Smooth muscle cell (in vitro differentiated cells): ENCODE measurements around the gene SMIM27. TPM values are rescaled to one million over a fixed set of nuclear protein-coding genes. Genes with fewer than 3 reads are reported as not detected.
"Not testable (repeated sequence)": the region's sequence is repeated elsewhere in the genome, so short reads cannot be mapped to it uniquely, and the experiment has no call there.

Source experiments
- DNase-seq: peaks from one replicate; lab custom pipeline; 2025; ENCODE audit not compliant: unreplicated experiment; lab: John Stamatoyannopoulos, UW
- H2AFZ ChIP-seq: fragments of 200-600 bp; sonication (generic); 2 replicates; pipeline ENCODE4 v1.6.0; 2016; ENCODE audit warnings: antibody characterized with exemption, low read depth, mild to moderate bottlenecking
- H3F3A ChIP-seq: fragments of 200-600 bp; sonication (generic); 2 replicates; pipeline ENCODE4 v1.6.0; 2017; ENCODE audit warnings: antibody characterized with exemption, low read depth
- H3K27ac ChIP-seq: fragments of 200-600 bp; sonication (generic); 2 replicates; pipeline ENCODE4 v1.5.1; 2016; ENCODE audit warnings: low read depth, mild to moderate bottlenecking
- H3K27me3 ChIP-seq: fragments of 200-600 bp; sonication (generic); 2 replicates; pipeline ENCODE4 v1.6.1; 2016; ENCODE audit warnings: low read depth, mild to moderate bottlenecking
- H3K36me3 ChIP-seq: fragments of 200-600 bp; sonication (generic); 2 replicates; pipeline ENCODE4 v1.5.1; 2016; ENCODE audit warnings: low read depth
- H3K4me1 ChIP-seq: fragments of 200-600 bp; sonication (generic); 2 replicates; pipeline ENCODE4 v1.5.1; 2016; ENCODE audit warnings: low read depth
- H3K4me2 ChIP-seq: fragments of 200-600 bp; sonication (generic); 2 replicates; pipeline ENCODE4 v1.6.0; 2016; ENCODE audit warnings: mild to moderate bottlenecking
- H3K4me3 ChIP-seq: fragments of 200-600 bp; sonication (generic); 2 replicates; pipeline ENCODE4 v1.5.1; 2016; ENCODE audit warnings: mild to moderate bottlenecking
- H3K79me2 ChIP-seq: fragments of 200-600 bp; sonication (generic); 2 replicates; pipeline ENCODE4 v1.6.0; 2016; ENCODE audit warnings: low read depth, mild to moderate bottlenecking
- H3K9ac ChIP-seq: fragments of 200-600 bp; sonication (generic); 2 replicates; pipeline ENCODE4 v1.6.0; 2016; ENCODE audit warnings: low read depth
- H3K9me3 ChIP-seq: fragments of 200-600 bp; sonication (generic); replicated peaks from 2 replicates; pipeline ENCODE4 v1.5.1; 2016; ENCODE audit warnings: low read depth
- H4K20me1 ChIP-seq: fragments of 200-600 bp; sonication (generic); 2 replicates; pipeline ENCODE4 v1.6.0; 2016; ENCODE audit warnings: low read depth
- CTCF ChIP-seq: fragments of 200-600 bp; sonication (generic); IDR thresholded peaks from 2 replicates; pipeline ENCODE4 v1.5.1; 2017; ENCODE audit warnings: borderline replicate concordance, mild to moderate bottlenecking, antibody characterized with exemption; ENCODE audit not compliant: insufficient read depth, poor library complexity, severe bottlenecking
- WGBS: methylation state at CpG from one replicate; pipeline ENCODE4 v1.1.7; 2016; ENCODE audit warnings: low lambda C conversion rate; 5-methylcytosine and 5-hydroxymethylcytosine counted together
- polyA plus RNA-seq: library from polyadenylated mRNA; unstranded; fragments of >200 nt; fragmentation: Nextera tagmentation; extraction: Ambion mirVana; gene quantifications from 2 replicates; pipeline ENCODE4 v1.2.1, GENCODE V29; 2016
- total RNA-seq: library from RNA; depleted of rRNA; stranded (reverse); fragments of >200 nt; gene quantifications from 2 replicates; pipeline ENCODE4 v1.2.3, GENCODE V29; 2014

SMIM27 gene
- total and polyA plus RNA-seq, 2 experiments from 2014 or later, result 2.9 to 36.6 TPM

- no peak overlapping the region for H3K27ac ChIP-seq
- no peak overlapping the region for H3K9ac ChIP-seq
- H3F3A ChIP-seq, result no peaks in the 10 kb centered on the region
- H3K4me1 ChIP-seq, result no peaks in the 10 kb centered on the region
- H2AFZ ChIP-seq, result no peak overlapping the region
- H3K36me3 ChIP-seq, result no peaks in the 10 kb centered on the region
- no peaks in the 10 kb centered on the region for H3K27me3 ChIP-seq
- no peaks in the 10 kb centered on the region for H3K79me2 ChIP-seq
- DNase-seq, result no peak
- no peak overlapping the region for H3K4me3 ChIP-seq
- H3K9me3 ChIP-seq, result no peaks in the 10 kb centered on the region
- 96% methylated on average over 6 of the region's 6 CpGs for WGBS
- peaks cover 3% of the 10 kb centered on the region for H4K20me1 ChIP-seq
- no peak overlapping the region for H3K4me2 ChIP-seq
- TF ChIP-seq CTCF, result no peak
Observed at GRCh38 chr9:32533336-32533735, 18.8 kb upstream of the SMIM27 start.

- DNase-seq, result no peak
- Histone ChIP-seq H3K27ac (no peak overlapping the region), H3K27me3 (no peaks in the 10 kb centered on the region), H3K9me3 (no peaks in the 10 kb centered on the region), H3K4me2 (no peak overlapping the region), H3F3A (no peaks in the 10 kb centered on the region), H4K20me1 (peaks cover 3% of the 10 kb centered on the region), H2AFZ (no peak overlapping the region), H3K4me3 (no peak overlapping the region), H3K79me2 (no peaks in the 10 kb centered on the region), H3K4me1 (no peaks in the 10 kb centered on the region), H3K36me3 (no peaks in the 10 kb centered on the region), H3K9ac (no peak overlapping the region)
- TF ChIP-seq CTCF, result no peak
- WGBS, result 97% methylated on average over 4 of the region's 4 CpGs
Observed at GRCh38 chr9:32533816-32534215, 18.3 kb upstream of the SMIM27 start.

GRCh38 chr9:32543047-32543446 is 9.1 kb upstream of the SMIM27 start:
- Histone ChIP-seq H3K4me2 (no peak overlapping the region), H3K79me2 (peaks cover 75% of the 10 kb centered on the region), H3K36me3 (peaks cover 14% of the 10 kb centered on the region), H3K4me1 (no peaks in the 10 kb centered on the region), H3K9me3 (no peaks in the 10 kb centered on the region), H3F3A (no peaks in the 10 kb centered on the region), H2AFZ (no peak overlapping the region), H3K9ac (no peak overlapping the region), H3K4me3 (no peak overlapping the region), H3K27me3 (no peaks in the 10 kb centered on the region), H4K20me1 (peaks cover 71% of the 10 kb centered on the region), H3K27ac (no peak overlapping the region)
- DNase-seq, result no peak
- 99% methylated on average over 4 of the region's 4 CpGs for WGBS
- TF ChIP-seq CTCF, result no peak

- Histone ChIP-seq H3F3A (no peaks in the 10 kb centered on the region), H3K9ac (no peak overlapping the region), H3K4me3 (no peak overlapping the region), H3K4me1 (no peaks in the 10 kb centered on the region), H3K27ac (no peak overlapping the region), H2AFZ (no peak overlapping the region), H3K27me3 (no peaks in the 10 kb centered on the region), H3K36me3 (peaks cover 14% of the 10 kb centered on the region), H3K4me2 (no peak overlapping the region), H3K79me2 (peaks cover 95% of the 10 kb centered on the region), H3K9me3 (no peaks in the 10 kb centered on the region), H4K20me1 (peaks cover 92% of the 10 kb centered on the region)
- no peak for TF ChIP-seq CTCF
- WGBS, result 96% methylated on average over 1 of the region's 1 CpG
- no peak for DNase-seq
Observed at GRCh38 chr9:32545884-32546283, 6.2 kb upstream of the SMIM27 start.

GRCh38 chr9:32548213-32548612 is 3.9 kb upstream of the SMIM27 start:
- not testable (repeated sequence) for H3K36me3 ChIP-seq, H3K27ac ChIP-seq, H3F3A ChIP-seq, H2AFZ ChIP-seq, H3K27me3 ChIP-seq, H3K4me3 ChIP-seq, H3K4me1 ChIP-seq, DNase-seq, H3K9me3 ChIP-seq, H3K4me2 ChIP-seq, H3K9ac ChIP-seq
- 98% methylated on average over 20 of the region's 20 CpGs for WGBS
- H3K79me2 ChIP-seq, result peaks cover 75% of the 10 kb centered on the region
- H4K20me1 ChIP-seq, result peaks cover 75% of the 10 kb centered on the region
